BE2C (cell line): ENCODE measurements around the gene SPHK2.

Experiments used
- DNase-seq: peaks from one replicate; pipeline ENCODE4 v3.0.0-alpha.2; 2020
- H3K27me3 ChIP-seq: fragments of 250-450 bp; sonication (Bioruptor Pico); 2 replicates; pipeline ENCODE4 v1.5.1; 2020; ENCODE audit warnings: mild to moderate bottlenecking
- H3K36me3 ChIP-seq: fragments of 250-450 bp; sonication (Bioruptor Pico); 2 replicates; pipeline ENCODE4 v1.5.1; 2020; ENCODE audit warnings: mild to moderate bottlenecking
- H3K4me1 ChIP-seq: fragments of 250-450 bp; sonication (Bioruptor Pico); 2 replicates; pipeline ENCODE4 v1.5.1; 2020
- H3K4me3 ChIP-seq: 2 replicates; pipeline ENCODE4 v1.5.1; 2011; ENCODE audit warnings: low read depth, low read length
- H3K9me3 ChIP-seq: fragments of 250-450 bp; sonication (Bioruptor Pico); 2 replicates; pipeline ENCODE4 v1.5.1; 2020
- CTCF ChIP-seq: IDR thresholded peaks from 2 replicates; pipeline ENCODE4 v1.5.1; 2012; ENCODE audit warnings: mild to moderate bottlenecking, low read depth, low read length

Gene SPHK2

GRCh38 chr19:48659768-48660167 lies 40.5 kb downstream of the SPHK2 start:
- Histone ChIP-seq H3K4me1 (no peaks in the 10 kb centered on the region; the same call in 1 of the 2 replicates), H3K4me3 (no peak overlapping the region), H3K9me3 (no peaks in the 10 kb centered on the region), H3K36me3 (no peaks in the 10 kb centered on the region), H3K27me3 (no peaks in the 10 kb centered on the region)
- TF ChIP-seq CTCF = no peak
- DNase-seq = no peak

GRCh38 chr19:48660852-48661710 lies 41.8 kb downstream of the SPHK2 start:
- peak; percentile 80 for DNase-seq
- no peaks in the 10 kb centered on the region for H3K36me3 ChIP-seq
- H3K4me3 ChIP-seq = no peak overlapping the region
- no peaks in the 10 kb centered on the region for H3K27me3 ChIP-seq
- H3K9me3 ChIP-seq = no peaks in the 10 kb centered on the region
- TF ChIP-seq CTCF = no peak
- no peaks in the 10 kb centered on the region for H3K4me1 ChIP-seq

GRCh38 chr19:48661711-48662090 lies 42.4 kb downstream of the SPHK2 start:
- Histone ChIP-seq H3K9me3 (no peaks in the 10 kb centered on the region), H3K36me3 (no peaks in the 10 kb centered on the region), H3K4me3 (no peak overlapping the region), H3K27me3 (no peaks in the 10 kb centered on the region), H3K4me1 (no peaks in the 10 kb centered on the region)
- no peak for TF ChIP-seq CTCF
- no peak for DNase-seq

GRCh38 chr19:48663667-48664066 lies 44.4 kb downstream of the SPHK2 start:
- DNase-seq = no peak
- no peaks in the 10 kb centered on the region for H3K4me1 ChIP-seq
- no peak for TF ChIP-seq CTCF
- no peak overlapping the region for H3K4me3 ChIP-seq
- H3K9me3 ChIP-seq = no peaks in the 10 kb centered on the region
- no peaks in the 10 kb centered on the region for H3K27me3 ChIP-seq
- H3K36me3 ChIP-seq = no peaks in the 10 kb centered on the region

- TF ChIP-seq CTCF = no peak
- DNase-seq = no peak
- Histone ChIP-seq H3K4me1 (no peaks in the 10 kb centered on the region), H3K4me3 (no peak overlapping the region), H3K27me3 (no peaks in the 10 kb centered on the region), H3K36me3 (no peaks in the 10 kb centered on the region), H3K9me3 (no peaks in the 10 kb centered on the region)
Measured at GRCh38 chr19:48664476-48664875, 45.2 kb downstream of the SPHK2 start.

GRCh38 chr19:48665786-48666185 lies 46.5 kb downstream of the SPHK2 start:
- H3K36me3 ChIP-seq = no peaks in the 10 kb centered on the region
- no peaks in the 10 kb centered on the region for H3K4me1 ChIP-seq
- TF ChIP-seq CTCF = no peak
- no peak for DNase-seq
- no peak overlapping the region for H3K4me3 ChIP-seq
- no peaks in the 10 kb centered on the region for H3K9me3 ChIP-seq
- no peaks in the 10 kb centered on the region for H3K27me3 ChIP-seq
